Suprapubic skin (tissue), 4 donors: ENCODE results near the gene CXCR6. TPM values are rescaled to one million over a fixed set of nuclear protein-coding genes. Genes with fewer than 3 reads are reported as not detected.

Experiments
- DNase-seq, 2 donors: peaks; one replicate each; pipeline ENCODE4 v3.0.0-alpha.2; 2019; ENCODE audit warnings: low spot score in 2 of 2
- H3K27ac ChIP-seq: fragments of 200-600 bp; sonication (generic); one replicate; pipeline ENCODE4 v1.5.1; 2019
- H3K27me3 ChIP-seq: fragments of 200-600 bp; sonication (generic); one replicate; pipeline ENCODE4 v1.5.1; 2019
- H3K36me3 ChIP-seq: fragments of 200-600 bp; sonication (generic); one replicate; pipeline ENCODE4 v1.5.1; 2019
- H3K4me1 ChIP-seq: fragments of 200-600 bp; sonication (generic); one replicate; pipeline ENCODE4 v1.5.1; 2019
- H3K4me3 ChIP-seq: fragments of 200-600 bp; sonication (generic); one replicate; pipeline ENCODE4 v1.5.1; 2019; ENCODE audit warnings: mild to moderate bottlenecking
- H3K9me3 ChIP-seq: fragments of 200-600 bp; sonication (generic); one replicate; pipeline ENCODE4 v1.5.1; 2019
- EP300 ChIP-seq: sonication (generic); formaldehyde crosslinking; IDR thresholded peaks from one replicate; pipeline ENCODE4 v1.6.1; 2017; ENCODE audit warnings: antibody characterized with exemption
- POLR2A ChIP-seq, 2 donors: fragments of 450-650 bp; IDR thresholded peaks; one replicate each; pipeline ENCODE4 v1.6.1; 2017; ENCODE audit warnings: antibody characterized with exemption in 2 of 2, mild to moderate bottlenecking in 2 of 2, moderate library complexity in 2 of 2
- POLR2AphosphoS5 ChIP-seq, 3 donors: sonication (generic); formaldehyde crosslinking; IDR thresholded peaks; one replicate each; pipeline ENCODE4 v1.6.1; 2017; ENCODE audit warnings: antibody characterized with exemption in 3 of 3
- WGBS: methylation state at CpG from one replicate; pipeline ENCODE4 v1.1.5; 2018; 5-methylcytosine and 5-hydroxymethylcytosine counted together
- total RNA-seq, 4 donors: library from RNA; depleted of rRNA; stranded (reverse); fragments of >200 nt; gene quantifications; one replicate each; pipeline ENCODE4 v1.1.0, GENCODE V29; 2016
- TF ChIP-seq, protein P1 (sequence below), 2 donors: fragments of 200-600 bp in 1 of 2; fragments of 450-650 bp in 1 of 2; sonication (generic) in 1 of 2; IDR thresholded peaks; one replicate each; pipeline ENCODE4 v1.5.1; 2016 to 2019; ENCODE audit warnings: antibody characterized with exemption in 2 of 2, mild to moderate bottlenecking in 1 of 2, moderate library complexity in 1 of 2

CXCR6 gene
- total RNA-seq, 4 donors from 2014 or later, result 0.23 to 0.59 TPM; not detected in 2

DNA sequence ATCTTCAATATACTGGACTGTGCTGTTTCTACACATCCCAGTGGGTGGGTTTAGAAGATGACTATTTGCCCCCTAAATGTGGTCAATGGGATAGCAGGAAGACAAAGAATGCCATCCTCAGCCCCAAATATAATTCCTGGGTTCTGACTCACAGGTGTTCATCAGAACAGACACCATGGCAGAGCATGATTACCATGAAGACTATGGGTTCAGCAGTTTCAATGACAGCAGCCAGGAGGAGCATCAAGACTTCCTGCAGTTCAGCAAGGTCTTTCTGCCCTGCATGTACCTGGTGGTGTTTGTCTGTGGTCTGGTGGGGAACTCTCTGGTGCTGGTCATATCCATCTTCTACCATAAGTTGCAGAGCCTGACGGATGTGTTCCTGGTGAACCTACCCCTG is 3.0 kb downstream of the CXCR6 start:
- WGBS, result 80% methylated on average over 1 of the region's 1 CpG
- Histone ChIP-seq H3K4me1 (no peaks in the 10 kb centered on the region), H3K36me3 (peaks cover 68% of the 10 kb centered on the region), H3K27ac (no peak overlapping the region), H3K4me3 (no peak overlapping the region), H3K27me3 (no peaks in the 10 kb centered on the region), H3K9me3 (no peaks in the 10 kb centered on the region)
- no peak for DNase-seq
- TF ChIP-seq, protein P1, sequence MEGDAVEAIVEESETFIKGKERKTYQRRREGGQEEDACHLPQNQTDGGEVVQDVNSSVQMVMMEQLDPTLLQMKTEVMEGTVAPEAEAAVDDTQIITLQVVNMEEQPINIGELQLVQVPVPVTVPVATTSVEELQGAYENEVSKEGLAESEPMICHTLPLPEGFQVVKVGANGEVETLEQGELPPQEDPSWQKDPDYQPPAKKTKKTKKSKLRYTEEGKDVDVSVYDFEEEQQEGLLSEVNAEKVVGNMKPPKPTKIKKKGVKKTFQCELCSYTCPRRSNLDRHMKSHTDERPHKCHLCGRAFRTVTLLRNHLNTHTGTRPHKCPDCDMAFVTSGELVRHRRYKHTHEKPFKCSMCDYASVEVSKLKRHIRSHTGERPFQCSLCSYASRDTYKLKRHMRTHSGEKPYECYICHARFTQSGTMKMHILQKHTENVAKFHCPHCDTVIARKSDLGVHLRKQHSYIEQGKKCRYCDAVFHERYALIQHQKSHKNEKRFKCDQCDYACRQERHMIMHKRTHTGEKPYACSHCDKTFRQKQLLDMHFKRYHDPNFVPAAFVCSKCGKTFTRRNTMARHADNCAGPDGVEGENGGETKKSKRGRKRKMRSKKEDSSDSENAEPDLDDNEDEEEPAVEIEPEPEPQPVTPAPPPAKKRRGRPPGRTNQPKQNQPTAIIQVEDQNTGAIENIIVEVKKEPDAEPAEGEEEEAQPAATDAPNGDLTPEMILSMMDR (IDR thresholded peaks at IDR 0.05), result no peak
- no peak for TF ChIP-seq EP300
- no peak for TF ChIP-seq POLR2A (IDR thresholded peaks at IDR 0.05)
- no peak for TF ChIP-seq POLR2AphosphoS5 (IDR thresholded peaks at IDR 0.05)

DNA sequence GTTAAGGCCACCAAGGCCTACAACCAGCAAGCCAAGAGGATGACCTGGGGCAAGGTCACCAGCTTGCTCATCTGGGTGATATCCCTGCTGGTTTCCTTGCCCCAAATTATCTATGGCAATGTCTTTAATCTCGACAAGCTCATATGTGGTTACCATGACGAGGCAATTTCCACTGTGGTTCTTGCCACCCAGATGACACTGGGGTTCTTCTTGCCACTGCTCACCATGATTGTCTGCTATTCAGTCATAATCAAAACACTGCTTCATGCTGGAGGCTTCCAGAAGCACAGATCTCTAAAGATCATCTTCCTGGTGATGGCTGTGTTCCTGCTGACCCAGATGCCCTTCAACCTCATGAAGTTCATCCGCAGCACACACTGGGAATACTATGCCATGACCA is 3.6 kb downstream of the CXCR6 start:
- Histone ChIP-seq H3K4me1 (no peaks in the 10 kb centered on the region), H3K27ac (no peak overlapping the region), H3K36me3 (peaks cover 73% of the 10 kb centered on the region), H3K27me3 (no peaks in the 10 kb centered on the region), H3K4me3 (no peak overlapping the region), H3K9me3 (no peaks in the 10 kb centered on the region)
- 95% methylated on average over 3 of the region's 3 CpGs for WGBS
- peak in 1 of 2 donors; percentile 12 for DNase-seq
- no peak for TF ChIP-seq POLR2AphosphoS5 (IDR thresholded peaks at IDR 0.05)
- no peak for TF ChIP-seq POLR2A (IDR thresholded peaks at IDR 0.05)
- TF ChIP-seq EP300, result no peak
- TF ChIP-seq, protein P1 (IDR thresholded peaks at IDR 0.05), result no peak

DNA sequence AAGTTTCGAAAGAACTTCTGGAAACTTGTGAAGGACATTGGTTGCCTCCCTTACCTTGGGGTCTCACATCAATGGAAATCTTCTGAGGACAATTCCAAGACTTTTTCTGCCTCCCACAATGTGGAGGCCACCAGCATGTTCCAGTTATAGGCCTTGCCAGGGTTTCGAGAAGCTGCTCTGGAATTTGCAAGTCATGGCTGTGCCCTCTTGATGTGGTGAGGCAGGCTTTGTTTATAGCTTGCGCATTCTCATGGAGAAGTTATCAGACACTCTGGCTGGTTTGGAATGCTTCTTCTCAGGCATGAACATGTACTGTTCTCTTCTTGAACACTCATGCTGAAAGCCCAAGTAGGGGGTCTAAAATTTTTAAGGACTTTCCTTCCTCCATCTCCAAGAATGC is 4.1 kb downstream of the CXCR6 start:
- Histone ChIP-seq H3K36me3 (peaks cover 78% of the 10 kb centered on the region), H3K27ac (no peak overlapping the region)

DNA sequence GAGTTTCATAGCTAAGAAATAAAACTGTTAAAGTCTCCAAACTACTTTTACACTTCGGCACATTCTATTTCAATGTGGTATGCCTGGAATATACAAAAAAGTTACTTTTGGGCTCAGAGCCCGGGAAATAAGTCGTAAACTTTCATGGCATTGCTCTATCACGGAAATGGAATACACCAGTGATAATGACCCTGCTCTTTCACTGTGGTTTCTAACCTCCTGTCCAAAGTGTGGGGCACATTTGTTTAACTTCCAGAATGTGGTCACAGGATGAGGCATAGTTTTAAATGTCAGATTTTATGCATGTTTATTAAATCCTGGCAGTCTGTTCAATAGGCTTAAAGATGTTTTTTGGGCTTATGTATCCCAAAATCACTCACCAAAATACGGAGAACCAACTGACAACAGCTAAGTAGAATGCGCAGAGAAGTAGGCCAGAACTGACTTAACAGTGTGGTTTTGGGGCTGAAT is 5.1 kb downstream of the CXCR6 start:
- Histone ChIP-seq H3K27ac (no peak overlapping the region), H3K4me1 (no peaks in the 10 kb centered on the region), H3K27me3 (no peaks in the 10 kb centered on the region), H3K4me3 (no peak overlapping the region), H3K9me3 (no peaks in the 10 kb centered on the region), H3K36me3 (peaks cover 79% of the 10 kb centered on the region)
- 81% methylated on average over 6 of the region's 6 CpGs for WGBS
- TF ChIP-seq POLR2AphosphoS5 (IDR thresholded peaks at IDR 0.05), result no peak
- TF ChIP-seq EP300, result no peak
- TF ChIP-seq, protein P1 (IDR thresholded peaks at IDR 0.05), result no peak
- TF ChIP-seq POLR2A (IDR thresholded peaks at IDR 0.05), result no peak
- DNase-seq, result no peak

More for the DNA sequence above, 4.1 kb downstream of the CXCR6 start:
- Histone ChIP-seq H3K4me1 (no peaks in the 10 kb centered on the region), H3K27me3 (no peaks in the 10 kb centered on the region), H3K4me3 (no peak overlapping the region), H3K9me3 (no peaks in the 10 kb centered on the region)
- TF ChIP-seq POLR2A (IDR thresholded peaks at IDR 0.05) (no peak), EP300 (no peak), POLR2AphosphoS5 (IDR thresholded peaks at IDR 0.05) (no peak)
- TF ChIP-seq, protein P1 (IDR thresholded peaks at IDR 0.05), result no peak
- no peak for DNase-seq
- 96% methylated on average over 3 of the region's 3 CpGs for WGBS

DNA sequence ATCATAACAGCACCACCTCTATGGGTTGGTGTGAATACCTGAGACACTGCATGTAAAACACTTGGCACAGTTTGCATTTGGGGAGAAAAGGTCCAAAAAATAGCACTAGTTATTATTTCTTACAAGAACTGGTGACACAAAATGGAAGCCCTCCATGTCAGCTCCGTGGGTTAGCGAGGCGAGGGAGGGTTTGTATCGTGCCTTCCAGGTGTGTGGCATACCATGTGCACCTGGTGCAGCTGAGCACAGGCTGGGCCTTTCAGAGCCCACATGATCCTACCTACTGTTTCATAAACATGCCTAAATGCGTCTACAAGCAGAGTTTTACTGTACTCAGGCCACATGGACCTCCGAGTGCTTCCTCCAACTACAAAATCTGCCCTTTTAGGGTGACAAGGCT is 5.6 kb downstream of the CXCR6 start:
- DNase-seq, result peak in 1 of 2 donors; percentile 55
- H3K36me3 ChIP-seq, result peaks cover 82% of the 10 kb centered on the region
- no peaks in the 10 kb centered on the region for H3K4me1 ChIP-seq
- no peaks in the 10 kb centered on the region for H3K9me3 ChIP-seq
- TF ChIP-seq POLR2A (IDR thresholded peaks at IDR 0.05) (no peak), EP300 (no peak), POLR2AphosphoS5 (IDR thresholded peaks at IDR 0.05) (no peak)
- TF ChIP-seq, protein P1 (IDR thresholded peaks at IDR 0.05), result no peak
- no peak overlapping the region for H3K4me3 ChIP-seq
- WGBS, result 96% methylated on average over 5 of the region's 6 CpGs
- no peak overlapping the region for H3K27ac ChIP-seq
- no peaks in the 10 kb centered on the region for H3K27me3 ChIP-seq
